Endothelial cell of umbilical vein (primary cell): ENCODE data around the gene SCAF11. TPM values are rescaled to one million over a fixed set of nuclear protein-coding genes. Genes with fewer than 3 reads are reported as not detected.

Experiments
- BruUV-seq: library from RNA; stranded (reverse); fragments of 400-500 nt; replicated peaks from 2 replicates; lab custom pipeline; 2021; lab: Mats Ljungman, UMichigan
- CTCF ChIA-PET: fragments of 300-600, 350-600 bp; sonication (Branson Sonifier 250); formaldehyde crosslinking; loops from one replicate; lab custom pipeline; 2021; ENCODE audit warnings: antibody characterized with exemption, inconsistent platforms; lab: Charles Lee
- POLR2A ChIA-PET: fragments of 300-600, 350-600 bp; sonication (Branson Sonifier 250); formaldehyde crosslinking; loops from one replicate; lab custom pipeline; 2021; ENCODE audit warnings: antibody characterized with exemption, inconsistent platforms; lab: Charles Lee
- DNase-seq: peaks from one replicate; pipeline ENCODE4 v3.0.0-alpha.2; 2011; ENCODE audit warnings: low read depth, low spot score
- FAIRE-seq: peaks from 2 replicates; lab custom pipeline; 2011; peaks lifted over from hg19 to GRCh38; lab: Jason Lieb, UNC
- H2AFZ ChIP-seq: 2 replicates; pipeline ENCODE4 v1.6.0; 2012; ENCODE audit warnings: low read depth, low read length, control low read depth, inconsistent platforms
- H3K27ac ChIP-seq: 2 replicates; pipeline ENCODE4 v1.5.1; 2011; ENCODE audit warnings: low read depth, mild to moderate bottlenecking, control low read depth, low read length, moderate library complexity; ENCODE audit not compliant: insufficient read depth
- H3K27me3 ChIP-seq, 2 experiments: 2 replicates each; pipeline versions ENCODE4 v1.6.0 to v1.6.1; 2011; ENCODE audit warnings: low read length in 2 of 2, mixed read lengths in 1 of 2; ENCODE audit not compliant: control insufficient read depth in 2 of 2, insufficient read depth in 2 of 2
- H3K36me3 ChIP-seq, 2 experiments: 2 replicates in 1 of 2; 3 replicates in 1 of 2; pipeline ENCODE4 v1.5.1; 2011; ENCODE audit warnings: low read length in 2 of 2, mild to moderate bottlenecking in 1 of 2, moderate library complexity in 1 of 2; ENCODE audit not compliant: control insufficient read depth in 2 of 2, insufficient read depth in 2 of 2; ENCODE audit errors: extremely low read depth in 1 of 2
- H3K4me1 ChIP-seq: 3 replicates; pipeline ENCODE4 v1.5.1; 2011; ENCODE audit warnings: mild to moderate bottlenecking, low read length; ENCODE audit not compliant: control insufficient read depth, insufficient read depth; ENCODE audit errors: extremely low read depth
- H3K4me2 ChIP-seq: 2 replicates; pipeline ENCODE4 v1.6.1; 2011; ENCODE audit warnings: low read length, control low read depth, mixed read lengths; ENCODE audit not compliant: insufficient read depth
- H3K4me3 ChIP-seq, 3 experiments: fragments of 200-600 bp in 1 of 3; sonication (generic), shearing (Covaris generic) in 1 of 3; replicated peaks in 1 of 3; 2 replicates each; pipeline ENCODE4 v1.5.1; 2011 to 2016; ENCODE audit warnings: control low read depth in 3 of 3, low read length in 3 of 3, mild to moderate bottlenecking in 2 of 3, inconsistent platforms in 1 of 3, low read depth in 1 of 3, moderate library complexity in 1 of 3; ENCODE audit not compliant: insufficient read depth in 1 of 3
- H3K79me2 ChIP-seq: 2 replicates; pipeline ENCODE4 v1.6.0; 2012; ENCODE audit warnings: low read length, inconsistent platforms; ENCODE audit not compliant: control insufficient read depth, insufficient read depth
- H3K9ac ChIP-seq: replicated peaks from 2 replicates; pipeline ENCODE3; 2011; ENCODE audit warnings: low read length, control low read depth; ENCODE audit not compliant: insufficient read depth; ENCODE audit errors: extremely low read depth
- H3K9me1 ChIP-seq: replicated peaks from 3 replicates; pipeline ENCODE4 v1.6.0; 2011; ENCODE audit warnings: mild to moderate bottlenecking, low read length; ENCODE audit not compliant: control insufficient read depth, insufficient read depth; ENCODE audit errors: extremely low read depth
- H3K9me3 ChIP-seq: replicated peaks from 2 replicates; pipeline ENCODE4 v1.5.1; 2012; ENCODE audit warnings: low read length, inconsistent platforms; ENCODE audit not compliant: control insufficient read depth, insufficient read depth
- H4K20me1 ChIP-seq: replicated peaks from 2 replicates; pipeline ENCODE3; 2011; ENCODE audit warnings: mild to moderate bottlenecking, low read length; ENCODE audit not compliant: control insufficient read depth, insufficient read depth; ENCODE audit errors: extremely low read depth
- CTCF ChIP-seq, 2 donors: IDR thresholded peaks; 1 replicate in 1 of 2; 2 replicates in 1 of 2; pipeline ENCODE4 v1.5.1; 2011; ENCODE audit warnings: low read length in 2 of 2, mild to moderate bottlenecking in 2 of 2, moderate library complexity in 2 of 2, control low read depth in 1 of 2, inconsistent platforms in 1 of 2, low read depth in 1 of 2; ENCODE audit not compliant: insufficient read depth in 1 of 2; ENCODE audit errors: extremely low read depth in 1 of 2
- EZH2 ChIP-seq: IDR thresholded peaks from 2 replicates; pipeline ENCODE4 v1.6.1; 2012; ENCODE audit warnings: borderline replicate concordance, low read depth, mild to moderate bottlenecking, moderate library complexity, low read length, inconsistent platforms; ENCODE audit not compliant: severe bottlenecking
- FOS ChIP-seq: IDR thresholded peaks from 2 replicates; pipeline ENCODE4 v1.6.1; 2011; ENCODE audit warnings: mild to moderate bottlenecking, low read length, moderate library complexity, borderline replicate concordance; ENCODE audit not compliant: insufficient read depth
- GATA2 ChIP-seq: IDR thresholded peaks from 2 replicates; pipeline ENCODE4 v1.7.0; 2011; ENCODE audit warnings: low read depth, mild to moderate bottlenecking, moderate library complexity, mixed read lengths, low read length; ENCODE audit not compliant: insufficient read length, insufficient read depth
- JUN ChIP-seq: IDR thresholded peaks from 2 replicates; pipeline ENCODE4 v1.6.1; 2011; ENCODE audit warnings: borderline replicate concordance, low read depth; ENCODE audit not compliant: insufficient read length, insufficient read depth
- MAX ChIP-seq: IDR thresholded peaks from 2 replicates; pipeline ENCODE4 v1.6.1; 2011; ENCODE audit not compliant: insufficient read depth, insufficient read length
- MYC ChIP-seq: IDR thresholded peaks from one replicate; pipeline ENCODE4 v1.6.1; 2011; ENCODE audit warnings: mild to moderate bottlenecking, low read depth, low read length
- POLR2A ChIP-seq: IDR thresholded peaks from 2 replicates; pipeline ENCODE4 v1.6.1; 2012; ENCODE audit warnings: low read depth, mild to moderate bottlenecking, control low read depth, low read length
- POLR2AphosphoS5 ChIP-seq: IDR thresholded peaks from 2 replicates; pipeline ENCODE4 v1.6.1; 2012; ENCODE audit warnings: low read depth, mild to moderate bottlenecking, control low read depth, low read length, moderate library complexity; ENCODE audit not compliant: insufficient read depth
- dilution Hi-C: fragments of 300-500 bp; cut with MboI; formaldehyde crosslinking; loops from one replicate; pipeline ENCODE4 v1.15.0; 2019; ENCODE audit warnings: low sequenced_read_pairs; ENCODE audit not compliant: extremely low pct_ligation_motif_present
- intact Hi-C: fragments of 100-400 bp; cut with micrococcal nuclease; formaldehyde crosslinking; loops from one replicate; pipeline ENCODE4 v1.10.0; 2022
- polyA plus RNA-seq, 4 experiments: library from polyadenylated mRNA; depleted of rRNA in 3 of 4; stranded (reverse) in 3 of 4; unstranded in 1 of 4; fragments of >200 nt; gene quantifications; 2 replicates each; pipeline versions ENCODE4 v1.2.1 to v1.2.3, GENCODE V29; 2011 to 2012; ENCODE audit warnings: missing spikeins in 1 of 4
- small RNA-seq: library from RNA; depleted of rRNA; stranded (forward); fragments of <200 nt; gene quantifications from one replicate; pipeline ENCODE3, GENCODE V24; 2012; ENCODE audit warnings: low replicate concordance, low read depth; ENCODE audit not compliant: insufficient read depth, insufficient read length
- total RNA-seq: library from RNA; stranded (reverse); gene quantifications from 2 replicates; pipeline ENCODE4 v1.2.3, GENCODE V29; 2021

The SCAF11 gene
- total and polyA plus RNA-seq, 2 donors (not counting 3 experiments of a cell fraction or from before 2014, with no cell fraction given), result 20.9 to 109 TPM

- H3K27me3 ChIP-seq, result no peaks in the 10 kb centered on the region
- H3K4me2 ChIP-seq, result no peak overlapping the region
- dilution Hi-C loops (no loop called here), intact Hi-C loops (no loop called here)
- DNase-seq (no peak), FAIRE-seq (no peak)
- no peaks in the 10 kb centered on the region for H4K20me1 ChIP-seq
- POLR2A ChIA-PET, result no interaction called here
- H3K9me3 ChIP-seq, result no peaks in the 10 kb centered on the region
- H2AFZ ChIP-seq, result no peak overlapping the region
- CTCF ChIA-PET, result interaction anchor here (1.6 kb wide), 1 partner anchor 12 kb away, joined by 3 read pairs; no protein-coding TSS in a partner anchor
- BruUV-seq, result no TSS peak
- H3K9me1 ChIP-seq, result no peaks in the 10 kb centered on the region
- H3K36me3 ChIP-seq, result peaks cover 5 to 8% of the 10 kb centered on the region in 2 experiments
- H3K9ac ChIP-seq, result no peak overlapping the region
- no peaks in the 10 kb centered on the region for H3K4me1 ChIP-seq
- no peaks in the 10 kb centered on the region for H3K79me2 ChIP-seq
- H3K4me3 ChIP-seq, result no peak overlapping the region
- H3K27ac ChIP-seq, result no peak overlapping the region
- TF ChIP-seq EZH2 (no peak), FOS (no peak), CTCF (IDR thresholded peaks at IDR 0.05; ENCODE audit: extremely low read depth in 1 of 2, insufficient read depth in 1 of 2, low read depth in 1 of 2, low read length in 2 of 2) (no peak), JUN (no peak), MAX (no peak), POLR2AphosphoS5 (no peak), GATA2 (no peak), POLR2A (no peak), MYC (no peak)
Measured at GRCh38 chr12:45872446-45872845, 117.9 kb downstream of the SCAF11 start.

Small RNAs within 50 kb of the gene (small RNA-seq; reads per million reads assigned to genes)
- not detected for gene RN7SL246P
